ENCODE data around the gene ATP2C1. TPM values are rescaled to one million over a fixed set of nuclear protein-coding genes. Genes with fewer than 3 reads are reported as not detected.

Gene ATP2C1
- total and polyA plus RNA-seq, 2 donors = 40.6 to 60.2 TPM

- Histone ChIP-seq H3K4me3 (ENCODE audit: low read length in 2 of 2) (no peak overlapping the region), H3K27me3 (ENCODE audit: control insufficient read depth in 2 of 2, insufficient read depth in 1 of 2, low read length in 1 of 2) (no peaks in the 10 kb centered on the region), H3K36me3 (ENCODE audit: control insufficient read depth in 2 of 2, insufficient read depth in 2 of 2, low read length in 1 of 2) (peaks cover 9 to 44% of the 10 kb centered on the region in 2 donors), H3K4me1 (ENCODE audit: control insufficient read depth in 2 of 2, insufficient read depth in 2 of 2, low read length in 2 of 2) (no peaks in the 10 kb centered on the region), H3K27ac (ENCODE audit: low read depth in 1 of 2, low read length in 1 of 2) (no peak overlapping the region), H3K9me3 (ENCODE audit: control insufficient read depth in 2 of 2, insufficient read depth in 1 of 2, low read length in 1 of 2) (no peaks in the 10 kb centered on the region)
- DNase-seq (ENCODE audit: low read depth in 6 of 9, low spot score in 9 of 9) = no peak
- 97% methylated on average over 3 of the region's 3 CpGs for WGBS
Observed at GRCh38 chr3:130946882-130947281, 53.0 kb downstream of the ATP2C1 start.

- no peaks in the 10 kb centered on the region for H3K27me3 ChIP-seq (ENCODE audit: control insufficient read depth in 2 of 2, insufficient read depth in 1 of 2, low read length in 1 of 2)
- H3K36me3 ChIP-seq (ENCODE audit: control insufficient read depth in 2 of 2, insufficient read depth in 2 of 2, low read length in 1 of 2) = peaks cover 6 to 37% of the 10 kb centered on the region in 2 donors
- no peak overlapping the region for H3K27ac ChIP-seq (ENCODE audit: low read depth in 1 of 2, low read length in 1 of 2)
- H3K4me3 ChIP-seq (ENCODE audit: low read length in 2 of 2) = no peak overlapping the region
- no peaks in the 10 kb centered on the region for H3K9me3 ChIP-seq (ENCODE audit: control insufficient read depth in 2 of 2, insufficient read depth in 1 of 2, low read length in 1 of 2)
- 97% methylated on average over 2 of the region's 2 CpGs for WGBS
- H3K4me1 ChIP-seq (ENCODE audit: control insufficient read depth in 2 of 2, insufficient read depth in 2 of 2, low read length in 2 of 2) = no peaks in the 10 kb centered on the region
- no peak for DNase-seq (ENCODE audit: low read depth in 6 of 9, low spot score in 9 of 9)
Observed at GRCh38 chr3:130948001-130948773, 54.3 kb downstream of the ATP2C1 start.

- no peaks in the 10 kb centered on the region for H3K4me1 ChIP-seq (ENCODE audit: control insufficient read depth in 2 of 2, insufficient read depth in 2 of 2, low read length in 2 of 2)
- H3K27me3 ChIP-seq (ENCODE audit: control insufficient read depth in 2 of 2, insufficient read depth in 1 of 2, low read length in 1 of 2) = no peaks in the 10 kb centered on the region
- no peak overlapping the region for H3K27ac ChIP-seq (ENCODE audit: low read depth in 1 of 2, low read length in 1 of 2)
- H3K4me3 ChIP-seq (ENCODE audit: low read length in 2 of 2) = no peak overlapping the region
- no peaks in the 10 kb centered on the region for H3K9me3 ChIP-seq (ENCODE audit: control insufficient read depth in 2 of 2, insufficient read depth in 1 of 2, low read length in 1 of 2)
- peaks cover 6 to 37% of the 10 kb centered on the region in 2 donors for H3K36me3 ChIP-seq (ENCODE audit: control insufficient read depth in 2 of 2, insufficient read depth in 2 of 2, low read length in 1 of 2)
- DNase-seq (ENCODE audit: low read depth in 6 of 9, low spot score in 9 of 9) = no peak
- WGBS = 98% methylated on average over 3 of the region's 3 CpGs
Observed at GRCh38 chr3:130948929-130949328, 55.0 kb downstream of the ATP2C1 start.

GRCh38 chr3:130950124-130950523 lies 56.2 kb downstream of the ATP2C1 start:
- Histone ChIP-seq H3K4me1 (ENCODE audit: control insufficient read depth in 2 of 2, insufficient read depth in 2 of 2, low read length in 2 of 2) (no peaks in the 10 kb centered on the region), H3K27me3 (ENCODE audit: control insufficient read depth in 2 of 2, insufficient read depth in 1 of 2, low read length in 1 of 2) (no peaks in the 10 kb centered on the region), H3K27ac (ENCODE audit: low read depth in 1 of 2, low read length in 1 of 2) (no peak overlapping the region), H3K9me3 (ENCODE audit: control insufficient read depth in 2 of 2, insufficient read depth in 1 of 2, low read length in 1 of 2) (no peaks in the 10 kb centered on the region), H3K4me3 (ENCODE audit: low read length in 2 of 2) (no peak overlapping the region), H3K36me3 (ENCODE audit: control insufficient read depth in 2 of 2, insufficient read depth in 2 of 2, low read length in 1 of 2) (peaks cover 3 to 33% of the 10 kb centered on the region in 2 donors)
- 98% methylated on average over 2 of the region's 2 CpGs for WGBS
- no peak for DNase-seq (ENCODE audit: low read depth in 6 of 9, low spot score in 9 of 9)

- H3K4me3 ChIP-seq (ENCODE audit: low read length in 2 of 2) = no peak overlapping the region
- no peaks in the 10 kb centered on the region for H3K4me1 ChIP-seq (ENCODE audit: control insufficient read depth in 2 of 2, insufficient read depth in 2 of 2, low read length in 2 of 2)
- no peaks in the 10 kb centered on the region for H3K27me3 ChIP-seq (ENCODE audit: control insufficient read depth in 2 of 2, insufficient read depth in 1 of 2, low read length in 1 of 2)
- H3K9me3 ChIP-seq (ENCODE audit: control insufficient read depth in 2 of 2, insufficient read depth in 1 of 2, low read length in 1 of 2) = no peaks in the 10 kb centered on the region
- peaks cover 6 to 34% of the 10 kb centered on the region in 2 donors for H3K36me3 ChIP-seq (ENCODE audit: control insufficient read depth in 2 of 2, insufficient read depth in 2 of 2, low read length in 1 of 2)
- no peak overlapping the region for H3K27ac ChIP-seq (ENCODE audit: low read depth in 1 of 2, low read length in 1 of 2)
- DNase-seq (ENCODE audit: low read depth in 6 of 9, low spot score in 9 of 9) = no peak
Observed at GRCh38 chr3:130950641-130951040, 56.8 kb downstream of the ATP2C1 start.

- H3K27ac ChIP-seq (ENCODE audit: low read depth in 1 of 2, low read length in 1 of 2) = no peak overlapping the region
- 97% methylated on average over 5 of the region's 5 CpGs for WGBS
- H3K4me1 ChIP-seq (ENCODE audit: control insufficient read depth in 2 of 2, insufficient read depth in 2 of 2, low read length in 2 of 2) = no peaks in the 10 kb centered on the region
- no peak overlapping the region for H3K4me3 ChIP-seq (ENCODE audit: low read length in 2 of 2)
- no peak for DNase-seq (ENCODE audit: low read depth in 6 of 9, low spot score in 9 of 9)
- no peaks in the 10 kb centered on the region for H3K9me3 ChIP-seq (ENCODE audit: control insufficient read depth in 2 of 2, insufficient read depth in 1 of 2, low read length in 1 of 2)
- no peaks in the 10 kb centered on the region for H3K27me3 ChIP-seq (ENCODE audit: control insufficient read depth in 2 of 2, insufficient read depth in 1 of 2, low read length in 1 of 2)
- peaks cover 5 to 37% of the 10 kb centered on the region in 2 donors for H3K36me3 ChIP-seq (ENCODE audit: control insufficient read depth in 2 of 2, insufficient read depth in 2 of 2, low read length in 1 of 2)
Observed at GRCh38 chr3:130955481-130955880, 61.6 kb downstream of the ATP2C1 start.

GRCh38 chr3:130956281-130956680 lies 62.4 kb downstream of the ATP2C1 start:
- no peak overlapping the region for H3K4me3 ChIP-seq (ENCODE audit: low read length in 2 of 2)
- 100% methylated on average over 1 of the region's 1 CpG for WGBS
- peaks cover 5 to 39% of the 10 kb centered on the region in 2 donors for H3K36me3 ChIP-seq (ENCODE audit: control insufficient read depth in 2 of 2, insufficient read depth in 2 of 2, low read length in 1 of 2)
- no peaks in the 10 kb centered on the region for H3K27me3 ChIP-seq (ENCODE audit: control insufficient read depth in 2 of 2, insufficient read depth in 1 of 2, low read length in 1 of 2)
- H3K9me3 ChIP-seq (ENCODE audit: control insufficient read depth in 2 of 2, insufficient read depth in 1 of 2, low read length in 1 of 2) = no peaks in the 10 kb centered on the region
- no peak overlapping the region for H3K27ac ChIP-seq (ENCODE audit: low read depth in 1 of 2, low read length in 1 of 2)
- DNase-seq (ENCODE audit: low read depth in 6 of 9, low spot score in 9 of 9) = no peak
- no peaks in the 10 kb centered on the region for H3K4me1 ChIP-seq (ENCODE audit: control insufficient read depth in 2 of 2, insufficient read depth in 2 of 2, low read length in 2 of 2)

- H3K9me3 ChIP-seq (ENCODE audit: control insufficient read depth in 2 of 2, insufficient read depth in 1 of 2, low read length in 1 of 2) = no peaks in the 10 kb centered on the region
- no peak overlapping the region for H3K4me3 ChIP-seq (ENCODE audit: low read length in 2 of 2)
- peaks cover 5 to 40% of the 10 kb centered on the region in 2 donors for H3K36me3 ChIP-seq (ENCODE audit: control insufficient read depth in 2 of 2, insufficient read depth in 2 of 2, low read length in 1 of 2)
- H3K27ac ChIP-seq (ENCODE audit: low read depth in 1 of 2, low read length in 1 of 2) = no peak overlapping the region
- DNase-seq (ENCODE audit: low read depth in 6 of 9, low spot score in 9 of 9) = no peak
- no peaks in the 10 kb centered on the region for H3K4me1 ChIP-seq (ENCODE audit: control insufficient read depth in 2 of 2, insufficient read depth in 2 of 2, low read length in 2 of 2)
- WGBS = 96% methylated on average over 3 of the region's 3 CpGs
- no peaks in the 10 kb centered on the region for H3K27me3 ChIP-seq (ENCODE audit: control insufficient read depth in 2 of 2, insufficient read depth in 1 of 2, low read length in 1 of 2)
Observed at GRCh38 chr3:130956721-130957120, 62.8 kb downstream of the ATP2C1 start.

GRCh38 chr3:130960139-130960795 lies 66.4 kb downstream of the ATP2C1 start:
- no peak for DNase-seq (ENCODE audit: low read depth in 6 of 9, low spot score in 9 of 9)
- Histone ChIP-seq H3K4me1 (ENCODE audit: control insufficient read depth in 2 of 2, insufficient read depth in 2 of 2, low read length in 2 of 2) (no peaks in the 10 kb centered on the region), H3K9me3 (ENCODE audit: control insufficient read depth in 2 of 2, insufficient read depth in 1 of 2, low read length in 1 of 2) (no peaks in the 10 kb centered on the region), H3K27ac (ENCODE audit: low read depth in 1 of 2, low read length in 1 of 2) (no peak overlapping the region), H3K4me3 (ENCODE audit: low read length in 2 of 2) (no peak overlapping the region), H3K36me3 (ENCODE audit: control insufficient read depth in 2 of 2, insufficient read depth in 2 of 2, low read length in 1 of 2) (peaks cover 5 to 39% of the 10 kb centered on the region in 2 donors), H3K27me3 (ENCODE audit: control insufficient read depth in 2 of 2, insufficient read depth in 1 of 2, low read length in 1 of 2) (no peaks in the 10 kb centered on the region)
- WGBS = 97% methylated on average over 5 of the region's 5 CpGs

Data from thymus (tissue), 11 donors.